GM23338 (cell line): ENCODE data around the gene CNOT1. TPM values are rescaled to one million over a fixed set of nuclear protein-coding genes. Genes with fewer than 3 reads are reported as not detected.

Source experiments
- ATAC-seq: fragments of 200-7000 bp; cut with Tn5 transposase; 3 replicates; pipeline ENCODE4 v1.9.1; 2020
- DNase-seq: peaks from one replicate; pipeline ENCODE4 v3.0.0-alpha.2; 2015; ENCODE audit warnings: low spot score
- H2AFZ ChIP-seq: fragments of 200-600 bp; sonication (generic); 2 replicates; pipeline ENCODE4 v1.8.0; 2016; ENCODE audit warnings: antibody characterized with exemption, mild to moderate bottlenecking, moderate library complexity
- H3F3A ChIP-seq: fragments of 200-600 bp; sonication (generic); replicated peaks from 2 replicates; pipeline ENCODE4 v1.8.0; 2017; ENCODE audit warnings: antibody characterized with exemption, mixed run types, low read depth
- H3K27ac ChIP-seq: fragments of 200-600 bp; sonication (generic); 2 replicates; pipeline ENCODE4 v1.6.1; 2016; ENCODE audit warnings: low read depth
- H3K27me3 ChIP-seq: fragments of 200-600 bp; sonication (generic); 2 replicates; pipeline ENCODE4 v1.8.0; 2016; ENCODE audit warnings: mild to moderate bottlenecking, mixed run types, moderate library complexity; ENCODE audit not compliant: insufficient read depth
- H3K36me3 ChIP-seq: fragments of 200-600 bp; sonication (generic); 2 replicates; pipeline ENCODE4 v1.8.0; 2016; ENCODE audit warnings: mild to moderate bottlenecking; ENCODE audit not compliant: insufficient read depth
- H3K4me1 ChIP-seq: fragments of 200-600 bp; sonication (generic); 2 replicates; pipeline ENCODE4 v1.8.0; 2016; ENCODE audit warnings: mild to moderate bottlenecking, moderate library complexity; ENCODE audit not compliant: insufficient read depth
- H3K4me2 ChIP-seq: fragments of 200-600 bp; sonication (generic); 2 replicates; pipeline ENCODE4 v1.7.1; 2017; ENCODE audit warnings: mixed run types
- H3K4me3 ChIP-seq: fragments of 200-600 bp; sonication (generic); 2 replicates; pipeline ENCODE4 v1.6.1; 2016; ENCODE audit warnings: mixed run types
- H3K79me2 ChIP-seq: fragments of 200-600 bp; sonication (generic); replicated peaks from 2 replicates; pipeline ENCODE4 v1.8.0; 2017; ENCODE audit warnings: mild to moderate bottlenecking; ENCODE audit not compliant: insufficient read depth
- H3K9me2 ChIP-seq: fragments of 200-600 bp; sonication (generic); 2 replicates; pipeline ENCODE4 v1.8.0; 2017; ENCODE audit not compliant: insufficient read depth
- H4K20me1 ChIP-seq: fragments of 200-600 bp; sonication (generic); replicated peaks from 2 replicates; pipeline ENCODE4 v1.8.0; 2017; ENCODE audit warnings: mild to moderate bottlenecking; ENCODE audit not compliant: insufficient read depth
- H3K27ac Mint-ChIP-seq: 2 replicates; pipeline ENCODE4 v1.8.0; 2020; ENCODE audit warnings: inconsistent platforms, mild to moderate bottlenecking, moderate library complexity, mixed read lengths
- H3K27me3 Mint-ChIP-seq: 3 replicates; pipeline ENCODE4 v1.8.0; 2022; ENCODE audit warnings: low read depth, mild to moderate bottlenecking, moderate library complexity, mixed read lengths, inconsistent platforms; ENCODE audit not compliant: insufficient read depth, poor library complexity
- H3K36me3 Mint-ChIP-seq: 3 replicates; pipeline ENCODE4 v1.8.0; 2021; ENCODE audit warnings: low read depth, mild to moderate bottlenecking, inconsistent platforms, moderate library complexity, mixed read lengths
- H3K4me1 Mint-ChIP-seq: 3 replicates; pipeline ENCODE4 v1.8.0; 2020; ENCODE audit warnings: mild to moderate bottlenecking, inconsistent platforms, mixed read lengths
- H3K4me3 Mint-ChIP-seq: 3 replicates; pipeline ENCODE4 v1.8.0; 2021; ENCODE audit warnings: moderate library complexity, mild to moderate bottlenecking, inconsistent platforms, mixed read lengths
- H3K9me3 Mint-ChIP-seq: 3 replicates; pipeline ENCODE4 v1.8.0; 2020; ENCODE audit warnings: moderate library complexity, mild to moderate bottlenecking, inconsistent platforms, mixed read lengths
- CREB1 ChIP-seq: fragments of 250-450 bp; sonication (Bioruptor Pico); IDR thresholded peaks from 2 replicates; pipeline ENCODE4 v1.5.0; 2020; ENCODE audit warnings: low read depth, mild to moderate bottlenecking, moderate library complexity
- CTCF ChIP-seq, 2 experiments: fragments of 200-600 bp in 1 of 2; sonication (generic) in 1 of 2; conservative IDR thresholded peaks; 2 replicates each; pipeline versions ENCODE4 v1.5.1 to v1.6.1; 2016 to 2017; ENCODE audit warnings: antibody characterized with exemption in 2 of 2, low read depth in 2 of 2, mild to moderate bottlenecking in 2 of 2, moderate library complexity in 1 of 2
- EZH2phosphoT487 ChIP-seq: fragments of 200-600 bp; sonication (generic); IDR thresholded peaks from one replicate; pipeline ENCODE4 v1.8.1; 2018; ENCODE audit warnings: antibody characterized with exemption; ENCODE audit not compliant: unreplicated experiment
- JUNB ChIP-seq: IDR thresholded peaks from one replicate; pipeline ENCODE4 v1.6.1; 2016; ENCODE audit warnings: antibody characterized with exemption; ENCODE audit not compliant: unreplicated experiment
- NANOG ChIP-seq: IDR thresholded peaks from 2 replicates; pipeline ENCODE4 v1.6.1; 2016; ENCODE audit warnings: antibody characterized with exemption, borderline replicate concordance
- POLR2AphosphoS5 ChIP-seq: IDR thresholded peaks from 2 replicates; pipeline ENCODE4 v1.6.1; 2016; ENCODE audit warnings: antibody characterized with exemption, low read depth
- REST ChIP-seq: IDR thresholded peaks from one replicate; pipeline ENCODE4 v1.6.1; 2018; ENCODE audit warnings: antibody characterized with exemption; ENCODE audit not compliant: unreplicated experiment
- STAT1 ChIP-seq: IDR thresholded peaks from one replicate; pipeline ENCODE4 v1.6.1; 2016; ENCODE audit warnings: antibody characterized with exemption; ENCODE audit not compliant: unreplicated experiment
- ZNF114 ChIP-seq: fragments of 250-450 bp; sonication (Bioruptor Pico); IDR thresholded peaks from 2 replicates; pipeline ENCODE4 v1.5.0; 2020; ENCODE audit warnings: mild to moderate bottlenecking, moderate library complexity
- ZNF462 ChIP-seq: fragments of 250-450 bp; sonication (Bioruptor Pico); IDR thresholded peaks from 2 replicates; pipeline ENCODE4 v1.5.0; 2020; ENCODE audit warnings: mild to moderate bottlenecking, moderate library complexity
- polyA plus RNA-seq: library from polyadenylated mRNA; unstranded; fragments of >200 nt; fragmentation: Nextera tagmentation; extraction: Ambion mirVana; gene quantifications from 2 replicates; pipeline ENCODE4 v1.2.1, GENCODE V29; 2016
- total RNA-seq: library from RNA; depleted of rRNA; stranded (reverse); fragments of >200 nt; shearing (Covaris generic); gene quantifications from 2 replicates; pipeline ENCODE4 v1.2.3, GENCODE V29; 2014

The CNOT1 gene
- total and polyA plus RNA-seq, 2 experiments from 2014 or later = 59.2 to 298 TPM

DNA sequence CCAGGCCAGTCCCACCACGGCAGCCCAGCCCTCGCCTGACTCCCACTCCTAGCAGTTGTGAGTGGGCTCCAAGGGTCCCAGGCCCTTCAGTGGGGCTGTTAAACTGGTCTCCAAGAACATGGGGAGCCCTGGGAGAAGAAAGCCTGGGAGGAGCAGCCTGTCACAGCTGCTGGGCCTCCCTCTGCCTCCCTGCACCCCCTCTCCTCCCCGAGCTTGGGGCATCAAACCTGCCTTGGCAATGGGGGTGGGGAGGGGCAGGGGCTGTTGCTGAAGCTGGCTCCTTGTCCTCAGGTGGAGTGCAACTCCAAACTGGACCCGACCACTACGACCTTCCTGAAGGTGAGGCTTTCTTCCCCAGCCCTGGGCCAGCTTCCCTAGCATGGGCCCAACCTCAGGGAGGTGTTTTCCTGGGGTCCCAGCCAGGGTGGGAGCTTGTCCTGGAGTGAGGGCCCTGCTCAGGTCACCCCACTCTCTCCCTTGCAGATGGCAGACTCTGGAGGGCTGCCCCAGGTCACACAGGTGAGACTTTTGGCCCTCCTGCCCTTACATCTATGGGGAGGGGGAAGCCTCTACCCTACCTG is 120.9 kb downstream of the CNOT1 start (continued):
- TF ChIP-seq EZH2phosphoT487 = no peak
- TF ChIP-seq STAT1 = no peak
- TF ChIP-seq JUNB = no peak
- TF ChIP-seq POLR2AphosphoS5 = no peak
- TF ChIP-seq CTCF (conservative IDR thresholded peaks at IDR 0.05; ENCODE audit: low read depth in 2 of 2) = no peak
- no peak for TF ChIP-seq NANOG
- TF ChIP-seq CREB1 (CRISPR knock-in tag) = no peak

DNA sequence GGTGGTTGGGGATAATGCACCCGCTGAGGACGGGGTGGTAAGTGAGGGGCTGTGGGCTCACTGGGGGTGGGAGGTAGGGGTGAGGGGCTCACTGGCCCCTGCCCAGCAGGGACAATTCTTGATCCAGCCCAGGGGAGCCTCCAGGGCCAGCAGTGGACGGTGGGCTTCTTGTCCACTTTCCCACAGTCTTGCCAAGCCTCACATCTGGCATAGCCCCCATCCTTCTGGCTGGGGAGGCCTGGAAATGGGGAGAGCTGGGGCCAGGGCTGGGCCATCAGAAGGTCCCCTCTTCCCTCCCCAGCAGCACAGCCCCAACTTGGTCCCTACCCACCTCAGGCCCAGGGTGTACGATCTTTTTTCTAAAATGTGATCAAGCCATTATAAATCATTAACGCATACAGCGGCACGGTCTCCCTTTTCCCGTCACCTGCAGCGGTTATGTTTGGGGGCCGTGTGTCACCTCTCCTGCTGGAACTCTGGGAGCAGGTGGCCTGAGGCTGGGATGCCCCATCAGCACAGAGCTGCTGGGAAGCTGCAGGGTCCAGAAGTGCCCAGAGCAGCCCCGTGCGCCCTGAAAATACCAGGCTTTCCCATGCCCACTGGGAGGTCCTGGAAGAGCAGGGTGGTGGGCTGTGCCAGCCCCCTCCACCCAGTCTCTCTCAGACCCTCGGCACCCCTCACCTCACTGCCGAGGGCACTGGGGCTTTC is 121.5 kb downstream of the CNOT1 start:
- Mint-ChIP-seq H3K27ac (no peak overlapping the region), H3K4me1 (peaks cover 31% of the 10 kb centered on the region), H3K36me3 (peaks cover 10% of the 10 kb centered on the region; the same call in 1 of the 3 replicates), H3K27me3 (peaks cover 20% of the 10 kb centered on the region), H3K4me3 (no peak overlapping the region), H3K9me3 (no peaks in the 10 kb centered on the region; the same call in 2 of the 3 replicates)
- Histone ChIP-seq H3F3A (0 out of 2 replicates have a peak, but pooled peaks cover 4% of the 10 kb centered on the region), H3K79me2 (no peaks in the 10 kb centered on the region), H3K27me3 (no peaks in the 10 kb centered on the region), H2AFZ (no peak overlapping the region), H3K36me3 (no peaks in the 10 kb centered on the region), H3K4me2 (no peak overlapping the region), H3K27ac (no peak overlapping the region), H3K4me3 (no peak overlapping the region), H4K20me1 (0 out of 2 replicates have a peak, but pooled peaks cover 3% of the 10 kb centered on the region), H3K9me2 (no peaks in the 10 kb centered on the region), H3K4me1 (peaks cover 3% of the 10 kb centered on the region; the same call in 1 of the 2 replicates)
- TF ChIP-seq STAT1 (no peak), ZNF462 (no peak), CREB1 (CRISPR knock-in tag) (no peak), REST (no peak), ZNF114 (CRISPR knock-in tag) (no peak), CTCF (conservative IDR thresholded peaks at IDR 0.05; ENCODE audit: low read depth in 2 of 2) (no peak)
- DNase-seq (no peak), ATAC-seq (no peak)
